GM18517 (cell line): Measurements from ENCODE around the gene LRCOL1.

ENCODE experiments used
- ATAC-seq: cut with Tn5 transposase; IDR thresholded peaks from one replicate; pipeline ENCODE4 v1.9.1; 2021; ENCODE audit warnings: mild to moderate bottlenecking, moderate library complexity; ENCODE audit not compliant: unreplicated experiment

LRCOL1 gene

DNA sequence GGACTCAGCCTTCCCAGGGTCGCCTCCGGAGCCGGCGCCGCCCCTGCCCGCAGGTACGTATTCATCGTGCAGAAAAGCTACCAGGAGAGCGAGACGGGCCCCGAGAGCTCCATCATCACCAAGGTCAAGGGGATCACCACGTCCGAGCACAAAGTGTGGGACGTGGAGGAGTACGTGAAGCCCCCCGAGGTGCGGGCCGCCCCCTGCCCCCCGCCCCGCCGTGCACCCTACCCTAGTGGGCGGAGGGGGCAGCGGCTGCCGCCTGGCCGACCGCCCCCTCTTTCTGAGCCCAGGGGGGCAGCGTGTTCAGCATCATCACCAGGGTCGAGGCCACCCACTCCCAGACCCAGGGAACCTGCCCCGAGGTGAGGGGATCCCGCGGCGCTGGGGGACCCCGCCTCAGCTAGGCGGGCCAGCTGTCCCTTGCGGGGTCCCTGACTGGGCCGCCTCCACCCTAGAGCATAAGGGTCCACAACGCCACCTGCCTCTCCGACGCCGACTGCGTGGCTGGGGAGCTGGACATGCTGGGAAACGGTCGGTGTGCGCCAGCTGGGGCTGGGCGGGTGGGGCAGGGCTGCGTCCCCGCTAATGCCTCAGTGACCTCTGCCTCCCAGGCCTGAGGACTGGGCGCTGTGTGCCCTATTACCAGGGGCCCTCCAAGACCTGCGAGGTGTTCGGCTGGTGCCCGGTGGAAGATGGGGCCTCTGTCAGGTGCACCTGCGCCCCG, 9.2 kb upstream of the LRCOL1 start:
- ATAC-seq, result no peak

DNA sequence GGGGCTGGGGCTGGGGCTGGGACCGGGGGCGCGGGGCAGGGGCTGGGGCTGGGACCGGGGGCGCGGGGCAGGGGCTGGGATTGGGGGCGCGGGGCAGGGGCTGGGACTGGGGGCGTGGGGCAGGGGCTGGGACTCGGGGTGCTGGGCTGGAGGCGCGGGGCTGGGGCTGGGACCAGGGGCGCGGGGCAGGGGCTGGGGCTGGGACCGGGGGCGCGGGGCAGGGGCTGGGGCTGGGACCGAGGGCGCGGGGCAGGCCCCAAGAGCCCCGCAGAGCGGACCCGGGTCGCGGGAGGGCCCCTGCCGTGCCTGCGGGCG, 8.6 kb upstream of the LRCOL1 start:
- no peak for ATAC-seq

DNA sequence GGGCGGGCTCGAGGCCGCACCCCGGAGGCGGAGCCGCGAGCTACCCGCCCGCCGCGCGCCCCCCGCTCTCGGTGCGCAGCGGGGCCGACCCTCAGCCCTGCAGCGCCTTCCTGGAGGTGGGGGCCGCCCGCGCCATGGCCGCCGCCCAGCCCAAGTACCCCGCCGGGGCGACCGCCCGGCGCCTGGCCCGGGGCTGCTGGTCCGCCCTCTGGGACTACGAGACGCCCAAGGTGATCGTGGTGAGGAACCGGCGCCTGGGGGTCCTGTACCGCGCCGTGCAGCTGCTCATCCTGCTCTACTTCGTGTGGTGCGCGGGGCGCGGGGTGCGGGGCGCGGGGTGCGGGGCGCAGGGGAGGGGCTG, 8.3 kb upstream of the LRCOL1 start, which contains the start of gene P2RX2:
Gene P2RX2, plus strand, starts transcription at position 94 of the 361 bp plus-strand sequence. Its CDS starts 41 bp downstream, at position 135.
- ATAC-seq, result no peak

DNA sequence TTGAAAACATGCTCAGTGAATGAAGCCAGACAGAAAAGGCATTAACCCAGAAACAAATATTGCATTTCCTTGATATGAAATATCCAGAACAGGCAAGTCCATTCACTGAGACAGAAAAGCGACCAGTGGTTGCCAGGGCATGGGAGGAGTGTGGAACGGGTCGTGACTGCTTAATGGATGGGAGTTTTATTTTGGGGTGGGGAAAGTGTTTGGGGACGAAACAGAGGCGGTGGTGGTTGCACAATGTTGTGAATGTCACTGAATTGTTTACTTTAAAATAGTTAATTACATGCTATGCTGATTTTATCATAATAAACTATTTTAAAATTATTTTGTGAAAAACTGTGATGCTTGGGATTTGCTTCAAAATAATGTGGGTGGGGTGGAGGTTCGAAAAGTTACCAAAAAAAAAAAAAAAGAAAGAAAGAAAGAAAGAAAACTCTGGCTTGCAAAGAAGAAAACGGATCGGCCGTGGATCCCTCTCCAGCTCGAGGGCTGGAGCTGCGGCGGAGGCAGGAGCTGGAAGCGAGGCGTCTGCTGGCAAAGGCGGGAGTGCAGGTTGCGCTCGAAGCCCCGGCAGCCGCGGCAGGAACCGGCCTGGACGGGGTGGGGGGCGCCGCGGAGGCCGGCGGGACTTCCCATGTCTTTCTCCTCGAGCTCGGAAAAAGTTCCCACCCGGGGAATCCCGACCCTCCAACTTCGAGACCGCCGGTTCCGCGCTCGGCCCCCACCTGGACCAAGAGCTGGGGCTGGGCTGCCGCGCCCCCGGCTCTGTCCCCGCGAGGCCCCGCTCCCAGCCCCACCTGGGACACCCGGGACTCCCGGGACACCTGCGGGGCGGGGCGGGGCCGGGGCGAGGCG, 7.7 kb upstream of the LRCOL1 start:
- ATAC-seq, result no peak

DNA sequence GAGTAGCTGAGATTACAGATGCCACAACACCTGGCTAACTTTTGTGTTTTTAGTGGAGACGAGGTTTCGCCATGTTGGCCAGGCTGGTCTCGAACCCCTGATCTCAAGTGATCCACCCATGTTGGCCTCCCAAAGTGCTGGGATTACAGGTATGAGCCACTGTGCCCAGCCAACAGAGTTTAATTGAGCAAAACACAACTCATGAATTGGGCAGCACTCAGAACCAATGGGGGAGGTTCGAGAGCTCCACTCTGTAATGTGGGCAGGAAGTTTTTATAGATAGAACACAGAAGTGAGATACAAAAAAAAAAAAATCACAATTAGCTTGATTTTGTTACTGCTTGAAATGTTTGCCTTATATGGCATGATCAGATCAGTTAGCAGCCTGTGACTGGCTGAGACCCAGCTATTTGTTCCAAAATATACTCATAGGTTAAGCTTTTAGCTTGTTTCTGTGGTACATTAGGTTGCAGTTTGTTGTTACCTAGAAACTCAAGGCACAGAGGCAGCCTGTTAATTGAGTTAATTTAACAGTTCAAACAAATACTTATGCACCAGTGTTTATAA, 6.8 kb upstream of the LRCOL1 start:
- no peak for ATAC-seq

DNA sequence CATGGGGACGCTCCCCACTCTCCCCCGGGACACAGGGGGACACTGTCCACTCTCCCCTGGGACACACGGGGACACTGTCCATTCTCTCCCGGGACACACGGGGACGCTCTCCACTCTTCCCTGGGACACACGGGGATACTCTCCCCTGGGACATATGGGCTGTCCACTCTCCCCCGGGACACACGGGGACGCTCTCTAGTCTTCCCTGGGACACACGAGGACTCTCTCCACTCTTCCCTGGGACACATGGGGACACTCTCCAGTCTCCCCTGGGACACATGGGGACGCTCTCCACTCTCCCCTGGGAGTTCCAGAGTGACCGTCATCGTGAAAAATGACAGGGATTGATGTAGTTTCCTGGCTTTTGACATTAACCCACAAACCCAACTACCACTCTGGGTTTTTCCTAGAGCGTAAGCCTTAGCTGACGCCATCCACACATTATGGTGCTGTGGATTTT, 5.2 kb upstream of the LRCOL1 start:
- no peak for ATAC-seq

DNA sequence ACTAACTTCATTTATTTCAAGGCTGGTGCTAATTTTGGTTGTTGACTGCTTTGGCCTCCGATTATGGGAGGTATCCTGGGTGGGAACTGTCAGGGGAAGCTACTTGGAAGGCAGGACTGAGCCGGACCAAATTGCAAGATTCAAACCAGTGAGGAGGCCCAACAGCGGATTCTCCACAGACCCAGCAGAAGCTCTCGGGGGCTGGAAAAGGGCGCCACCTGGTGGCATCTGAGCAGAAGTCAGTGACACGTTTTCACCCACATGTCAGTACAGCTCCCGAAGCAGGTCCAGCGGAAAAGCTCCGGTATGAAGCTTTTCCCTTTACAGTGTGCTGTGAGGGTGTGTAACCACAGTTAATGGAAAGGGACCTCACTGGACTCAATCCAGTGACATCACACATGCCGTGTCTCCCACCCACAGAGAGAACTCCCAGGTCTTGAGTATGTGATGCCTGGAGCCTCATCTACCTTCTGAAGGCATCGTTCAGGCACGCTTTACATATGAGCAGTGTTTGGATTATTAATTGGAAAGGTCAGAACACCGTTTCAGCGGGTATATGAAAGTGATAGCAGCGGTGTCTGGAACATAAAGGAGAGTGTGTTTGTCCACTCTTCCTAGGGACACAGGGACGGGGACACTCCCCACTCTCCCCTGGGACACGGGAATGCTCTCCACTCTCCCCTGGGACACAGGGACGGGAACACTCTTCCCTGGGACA, 4.6 kb upstream of the LRCOL1 start:
- ATAC-seq, result no peak

DNA sequence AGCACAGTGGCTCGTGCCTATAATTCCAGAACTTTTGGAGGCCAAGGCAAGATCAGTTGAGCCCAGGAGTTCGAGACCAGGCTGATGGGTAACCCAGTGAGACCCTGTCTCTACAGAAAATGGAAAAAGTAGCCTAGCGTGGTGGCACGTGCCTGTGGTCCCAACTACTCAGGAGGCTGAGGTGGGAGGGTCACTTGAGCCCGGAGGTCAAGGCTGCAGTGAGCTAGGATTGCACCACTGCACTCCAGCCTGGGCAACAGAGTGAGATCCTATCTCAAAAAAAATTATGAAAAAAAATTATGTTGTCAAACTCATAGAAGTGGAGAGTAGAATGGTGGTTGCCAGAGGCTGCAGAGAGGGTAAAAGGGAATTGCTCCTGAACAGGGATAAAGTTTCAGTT, 3.6 kb upstream of the LRCOL1 start:
- ATAC-seq, result no peak

DNA sequence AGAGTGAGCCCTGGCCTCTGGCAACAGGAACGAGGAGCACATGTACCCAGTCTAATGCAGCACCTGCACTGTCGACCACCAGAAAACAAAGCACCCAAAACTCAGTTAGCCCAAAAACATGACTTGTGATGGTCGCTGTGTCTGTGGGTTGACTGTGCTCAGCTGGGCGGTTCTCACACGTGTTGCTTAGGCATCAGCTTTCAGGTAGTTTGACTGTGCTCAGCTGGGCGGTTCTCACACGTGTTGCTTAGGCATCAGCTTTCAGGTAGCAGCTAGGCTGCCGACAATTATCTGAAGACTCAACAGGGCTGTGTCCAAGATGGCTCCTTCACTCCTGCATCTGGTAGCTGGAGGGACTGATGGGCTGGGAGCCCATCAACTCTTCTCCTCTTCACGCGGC, 1.2 kb upstream of the LRCOL1 start:
- no peak for ATAC-seq

DNA sequence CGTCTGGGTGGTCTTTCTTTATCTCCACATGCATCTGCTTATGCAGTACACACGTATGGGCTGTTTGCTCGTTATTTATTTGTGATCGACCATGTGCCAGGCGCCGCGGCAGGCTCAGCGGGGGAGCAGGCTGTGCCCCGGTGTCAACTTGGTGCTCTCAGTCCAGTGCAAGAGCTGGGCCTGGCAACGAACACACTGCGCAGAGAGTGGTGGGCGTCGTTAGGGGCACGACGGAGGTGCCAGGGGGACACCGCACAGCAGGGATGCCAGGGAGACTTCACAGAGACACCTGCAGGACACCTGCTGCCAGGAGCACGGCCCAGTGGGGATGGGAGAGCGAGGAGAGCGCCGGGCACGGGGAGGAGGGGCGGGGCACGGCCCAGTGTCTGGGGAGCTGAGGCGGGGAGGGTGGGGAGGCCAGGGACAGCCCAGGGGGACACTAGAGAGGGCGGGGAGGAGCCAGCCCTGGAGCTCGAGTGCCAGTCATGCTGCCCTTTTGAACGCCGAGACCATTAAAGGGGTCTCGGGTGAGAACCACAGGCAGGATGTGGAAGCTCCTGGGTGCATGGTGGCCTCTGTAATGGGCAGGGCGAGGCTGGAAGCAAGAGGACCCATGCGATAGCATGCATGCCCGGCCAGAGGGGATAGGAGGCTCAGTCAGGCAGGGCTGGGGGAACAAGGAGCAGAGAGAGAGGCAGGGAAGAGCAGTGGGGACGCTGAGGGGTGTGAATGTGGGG, 652 bp upstream of the LRCOL1 start:
- ATAC-seq, result no peak

DNA sequence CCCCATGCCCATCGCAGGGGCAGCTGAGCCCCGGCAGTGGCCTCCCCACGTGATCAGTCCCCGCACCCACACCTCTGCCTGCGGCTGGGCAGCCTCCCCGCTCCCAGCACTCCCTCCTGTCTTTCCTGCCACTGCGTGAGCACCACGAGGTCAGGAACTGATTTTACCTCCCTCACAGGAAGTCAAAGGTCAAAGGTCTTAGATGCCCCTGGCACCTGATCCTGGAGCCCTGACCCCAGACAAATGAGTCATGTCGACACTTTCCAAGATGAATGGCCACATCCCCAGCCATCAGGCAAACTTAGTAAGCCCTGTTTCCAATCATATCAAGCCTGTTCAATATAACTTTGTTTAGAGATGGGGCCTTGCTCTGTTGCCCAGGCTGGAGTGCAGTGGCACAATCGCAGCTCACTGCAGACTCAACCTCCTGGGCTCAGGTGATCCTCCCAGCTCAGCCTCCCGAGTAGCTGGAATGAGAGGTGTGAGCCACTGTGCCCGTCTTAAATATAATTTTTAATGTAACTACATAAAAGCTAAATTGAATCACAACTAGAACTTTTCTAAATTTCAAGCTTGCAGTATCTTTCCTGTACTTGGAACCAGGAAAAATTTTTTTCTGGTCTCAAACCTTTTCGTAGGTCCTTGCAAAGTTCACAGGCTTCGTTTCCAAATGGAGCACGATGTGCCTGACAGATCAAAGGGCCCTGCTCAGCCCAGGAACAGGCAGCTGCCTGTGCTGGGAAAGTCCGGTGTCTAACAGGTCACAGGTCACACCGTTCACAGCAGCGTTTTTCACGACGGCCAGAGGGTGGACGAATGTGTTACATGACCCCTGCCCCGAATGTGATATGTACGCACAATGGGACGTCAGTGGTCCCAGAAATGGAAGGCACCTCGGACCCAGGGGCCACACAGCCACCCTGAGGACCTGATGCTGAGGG, 1.9 kb downstream of the LRCOL1 start:
- no peak for ATAC-seq

DNA sequence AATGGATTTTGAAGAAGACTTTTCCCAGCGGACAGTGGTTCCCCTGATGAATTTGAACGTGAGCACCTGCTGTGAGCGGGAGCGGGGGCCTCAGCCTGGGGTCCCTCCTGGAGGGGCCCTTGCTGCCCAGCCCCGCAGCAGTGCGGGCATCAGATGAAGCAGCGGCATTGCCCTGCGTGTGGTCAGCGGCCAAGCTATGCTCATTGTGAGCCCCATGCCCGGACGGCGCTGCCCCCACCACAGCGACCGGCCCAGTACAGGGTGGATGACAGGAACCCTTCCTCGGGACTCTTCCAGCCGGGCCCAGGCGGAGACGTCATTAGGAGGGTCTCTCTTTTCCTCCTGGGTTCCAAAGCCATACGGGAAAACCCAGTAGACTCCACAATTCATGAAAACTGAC, 3.5 kb downstream of the LRCOL1 start:
- ATAC-seq, result no peak

DNA sequence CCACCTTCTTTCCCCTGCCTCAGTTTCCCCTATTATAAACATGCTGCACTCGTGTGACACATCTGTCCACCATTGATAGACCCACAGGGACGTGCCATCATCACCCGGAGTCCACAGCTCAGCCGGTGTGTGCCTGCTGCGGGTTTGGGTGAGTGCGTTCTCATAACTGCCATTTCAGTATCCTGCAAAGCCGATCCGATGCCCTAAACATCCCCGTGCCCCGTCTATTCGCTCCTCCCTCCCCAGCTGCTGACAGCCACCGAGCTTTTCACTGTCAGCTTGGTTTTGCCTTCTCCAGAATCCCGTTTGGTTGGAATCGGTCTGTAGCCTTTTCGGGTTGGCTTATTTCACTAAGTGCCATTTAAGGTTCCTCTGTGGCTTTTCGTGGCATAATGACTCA, 3.9 kb downstream of the LRCOL1 start:
- no peak for ATAC-seq

DNA sequence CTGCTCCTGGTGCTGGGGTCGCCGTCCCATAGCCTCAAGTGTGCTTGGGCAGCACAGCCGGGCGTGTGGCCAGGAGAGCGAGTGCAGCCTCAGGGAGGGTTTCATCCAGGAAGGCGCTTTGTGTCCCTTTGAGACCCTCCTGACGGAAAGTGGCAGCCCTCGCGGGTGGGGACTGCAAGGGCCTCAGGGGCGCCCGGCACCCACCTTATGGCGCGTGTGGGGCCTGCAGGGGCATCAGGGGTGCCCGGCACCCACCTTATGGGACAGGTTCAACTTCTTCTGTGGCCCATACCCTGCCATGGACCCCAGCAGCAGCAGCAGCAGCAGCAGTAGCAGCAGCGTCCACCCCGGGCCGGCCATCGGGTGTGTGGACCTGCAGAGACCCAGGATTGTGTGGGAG, 4.5 kb downstream of the LRCOL1 start:
- ATAC-seq, result no peak

DNA sequence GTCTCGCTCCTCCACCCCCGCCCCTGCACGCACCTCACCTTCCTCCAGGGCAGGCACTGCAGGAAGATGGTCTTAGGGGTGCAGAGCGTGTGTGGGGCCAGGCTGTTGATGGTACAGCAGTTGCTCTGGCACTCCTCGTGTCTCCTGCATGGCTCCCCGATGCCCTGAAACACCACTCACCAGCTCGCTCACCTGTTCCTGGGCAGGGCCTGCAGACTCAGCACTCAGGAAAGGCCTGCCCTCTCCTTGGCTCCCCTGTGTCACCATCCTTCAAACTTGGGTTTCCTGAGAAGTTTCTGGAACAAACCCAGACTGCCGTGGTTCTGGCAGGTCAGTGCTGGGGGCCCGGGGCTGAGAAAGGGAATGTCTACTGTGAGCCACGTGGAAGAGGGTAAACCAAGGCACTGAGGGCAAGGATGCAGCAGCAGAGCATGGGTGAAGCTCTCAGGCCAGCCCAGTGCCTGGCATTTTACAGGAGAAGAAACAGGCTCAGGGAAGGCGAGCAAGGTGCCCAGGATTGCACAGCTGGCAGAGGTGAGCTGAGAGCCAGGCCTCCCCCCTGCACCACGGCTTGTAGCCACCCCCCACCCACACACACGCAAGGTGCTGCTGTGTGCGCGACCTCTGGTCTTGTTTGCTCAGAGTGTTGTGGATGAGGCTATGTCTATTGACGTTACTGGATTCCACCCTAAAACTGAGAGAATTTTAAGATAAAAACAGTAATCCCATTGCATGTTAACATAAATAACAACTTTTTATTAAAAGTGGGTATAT, 5.5 kb downstream of the LRCOL1 start:
- no peak for ATAC-seq

DNA sequence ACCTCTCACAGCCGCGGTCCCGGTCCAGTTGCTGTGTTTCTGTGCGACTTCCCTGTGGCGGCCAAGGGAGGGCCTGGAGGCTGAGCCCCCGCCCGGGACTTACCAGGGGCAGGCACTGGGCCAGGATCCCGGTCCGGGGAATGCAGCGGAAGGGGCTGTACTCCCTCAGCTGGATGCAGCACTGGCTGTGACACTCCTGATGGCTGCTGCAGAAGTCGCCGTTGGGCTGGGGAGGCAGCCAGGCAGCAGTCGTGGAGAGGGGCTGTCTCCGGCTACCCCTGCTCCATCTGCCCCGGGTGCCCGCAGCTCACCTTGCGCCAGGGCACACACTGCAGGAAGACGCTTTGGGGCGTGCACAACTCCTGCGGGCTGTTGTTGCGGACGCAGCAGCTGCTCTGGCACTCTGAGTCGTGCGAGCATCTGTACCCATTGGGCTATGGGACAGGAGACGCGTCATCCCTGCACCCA, 6.2 kb downstream of the LRCOL1 start:
- no peak for ATAC-seq

DNA sequence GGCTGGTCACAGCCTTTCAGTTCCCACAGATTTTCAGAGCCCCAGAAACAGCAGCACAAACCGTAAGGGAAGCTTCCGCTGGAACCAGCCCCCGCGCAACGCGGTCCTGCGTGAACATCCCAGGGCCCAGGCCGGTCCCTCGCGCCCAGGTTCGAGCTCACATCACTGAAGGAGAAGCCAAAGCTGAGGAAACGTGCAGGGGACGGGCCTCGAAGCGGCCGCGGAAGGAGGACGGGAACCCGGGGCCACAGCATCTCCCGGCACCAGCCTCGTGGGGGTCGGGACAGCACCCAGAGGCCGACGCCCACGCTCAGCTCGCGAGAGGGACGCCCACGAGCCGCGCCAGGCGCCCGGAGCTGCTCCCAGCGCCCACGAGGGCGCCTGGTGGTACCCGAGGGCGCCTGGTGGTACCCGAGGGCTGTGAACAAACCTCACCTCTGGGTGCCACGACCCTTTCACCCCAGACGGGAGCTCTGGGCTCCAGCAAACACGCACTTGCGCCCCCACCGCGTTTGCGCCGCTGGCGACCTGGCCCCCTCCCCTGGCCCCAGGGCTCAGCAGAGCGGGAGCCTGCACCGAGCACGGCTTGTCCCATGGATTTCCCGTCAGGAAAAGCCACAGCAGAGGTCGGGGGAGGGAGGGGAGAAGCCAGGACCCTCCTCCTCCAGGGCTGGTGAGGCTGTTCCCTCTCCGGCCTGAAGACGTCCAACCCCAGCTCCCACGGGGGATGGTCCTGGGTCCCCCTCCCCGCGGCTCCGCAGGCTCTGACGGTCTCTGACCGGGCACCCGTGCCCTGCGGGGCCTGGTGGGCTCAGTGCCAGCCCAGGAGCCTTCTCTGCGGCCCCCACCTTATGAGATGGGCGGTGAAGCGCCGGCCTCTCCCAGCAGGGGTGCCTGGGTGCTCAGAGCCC, 6.9 kb downstream of the LRCOL1 start:
- ATAC-seq, result no peak
